ENCODE measurements around the gene PTGDS.

Gene PTGDS

GRCh38 chr9:136946228-136947027 lies 30.9 kb upstream of the PTGDS start:
- no peak for DNase-seq

GRCh38 chr9:136947028-136947891 lies 30.0 kb upstream of the PTGDS start:
- DNase-seq, result no peak

DNA sequence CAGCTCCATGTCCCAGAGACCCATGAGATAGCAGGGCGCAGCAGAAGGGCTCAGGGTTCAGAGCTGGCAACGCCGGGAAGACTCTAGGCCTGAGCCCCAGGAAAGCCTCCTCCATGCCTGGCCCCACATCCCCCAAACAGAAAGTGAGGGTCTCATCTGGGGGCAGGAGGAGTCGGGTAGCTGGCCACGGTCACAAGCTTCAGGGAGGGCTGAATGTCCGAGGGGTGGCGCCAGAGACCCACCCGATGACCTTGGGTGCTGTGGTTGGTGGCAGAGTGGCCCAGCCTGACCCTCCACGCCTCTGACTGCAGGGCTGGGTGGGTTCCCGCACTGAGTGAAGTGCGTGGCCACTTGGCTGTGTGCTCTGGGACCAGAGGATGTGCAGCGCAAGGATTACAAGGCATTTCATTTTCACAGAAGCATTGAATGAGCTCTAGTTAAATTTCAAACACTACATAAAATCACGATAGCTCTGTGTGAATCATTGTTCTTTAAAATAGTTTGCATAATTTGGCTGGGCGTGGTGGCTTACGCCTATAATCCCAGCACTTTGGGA lies 29.3 kb upstream of the PTGDS start:
- DNase-seq, result no peak

GRCh38 chr9:136949239-136949816 lies 28.0 kb upstream of the PTGDS start:
- no peak for DNase-seq

- DNase-seq, result peak; percentile 97
These were observed 27.3 kb upstream of the PTGDS start for GRCh38 chr9:136949817-136950655.

GRCh38 chr9:136950656-136951276 lies 26.5 kb upstream of the PTGDS start:
- no peak for DNase-seq

GRCh38 chr9:136951541-136952320 lies 25.6 kb upstream of the PTGDS start, which contains the start of gene LCN12:
Gene LCN12 (plus strand): TSS chr9:136952273. CDS start chr9:136952328, 55 bp downstream.
- DNase-seq, result no peak

- DNase-seq, result no peak
These were observed 24.9 kb upstream of the PTGDS start for GRCh38 chr9:136952321-136952850.

- no peak for DNase-seq
These were observed 24.2 kb upstream of the PTGDS start for GRCh38 chr9:136952876-136953770.

- DNase-seq, result no peak
These were observed 23.5 kb upstream of the PTGDS start for GRCh38 chr9:136953771-136954269.

DNA sequence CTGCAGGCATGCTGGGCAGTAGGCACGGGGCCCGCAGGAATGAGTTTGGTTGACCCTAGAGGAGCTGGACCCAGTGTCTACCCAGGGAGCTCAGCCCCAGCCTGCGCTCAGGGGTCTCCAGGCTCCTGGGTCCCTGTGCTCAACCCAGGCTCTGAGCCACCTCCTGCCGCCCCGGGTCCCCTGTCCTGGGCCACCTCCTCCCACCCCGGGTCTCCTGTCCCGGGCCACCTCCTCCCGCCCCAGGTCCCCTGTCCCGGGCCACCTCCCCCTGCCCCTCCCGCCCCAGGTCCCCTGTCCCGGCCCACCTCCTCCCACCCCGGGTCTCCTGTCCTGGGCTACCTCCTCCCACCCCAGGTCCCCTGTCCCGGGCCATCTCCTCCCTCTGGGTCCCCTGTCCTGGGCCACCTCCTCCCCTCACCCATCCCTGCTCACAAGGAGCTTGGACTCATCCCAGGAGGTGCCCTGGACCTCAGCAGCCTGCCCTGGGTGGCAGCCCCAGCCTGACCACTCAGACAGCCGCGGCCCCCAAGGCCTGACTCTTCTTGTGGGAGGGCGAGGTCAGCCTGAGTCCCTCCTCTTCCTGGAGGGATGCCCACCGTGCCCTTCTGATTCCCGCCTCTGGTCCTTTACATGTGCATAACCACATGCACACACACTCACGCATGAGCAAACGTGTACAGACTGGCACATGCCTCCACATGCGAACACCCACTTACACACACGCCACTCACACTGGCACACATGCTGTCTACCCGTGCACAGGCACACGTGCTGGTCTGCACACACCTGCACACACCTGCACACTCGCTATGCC lies 22.8 kb upstream of the PTGDS start:
- no peak for DNase-seq

GRCh38 chr9:136955202-136955942 lies 21.9 kb upstream of the PTGDS start:
- DNase-seq, result no peak

DNA sequence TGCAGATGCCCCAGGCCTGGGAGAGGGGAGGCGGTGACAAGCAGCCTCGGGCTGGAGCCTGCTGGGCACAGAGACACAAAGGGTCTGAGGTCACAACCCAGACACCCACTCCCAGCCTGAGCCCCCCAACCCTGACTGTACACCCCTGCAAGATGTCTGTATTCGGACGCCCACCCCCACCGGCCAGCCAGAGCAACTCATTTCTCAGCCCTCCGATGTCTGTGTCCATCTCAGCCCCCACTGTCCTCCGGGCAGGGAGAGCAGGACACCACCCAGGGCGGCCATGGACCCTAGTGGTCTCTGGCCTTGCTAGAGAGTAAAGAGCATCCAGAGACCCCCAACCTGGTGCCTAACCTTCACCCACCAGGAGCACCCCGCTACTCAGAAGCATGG lies 21.4 kb upstream of the PTGDS start:
- DNase-seq, result no peak

DNA sequence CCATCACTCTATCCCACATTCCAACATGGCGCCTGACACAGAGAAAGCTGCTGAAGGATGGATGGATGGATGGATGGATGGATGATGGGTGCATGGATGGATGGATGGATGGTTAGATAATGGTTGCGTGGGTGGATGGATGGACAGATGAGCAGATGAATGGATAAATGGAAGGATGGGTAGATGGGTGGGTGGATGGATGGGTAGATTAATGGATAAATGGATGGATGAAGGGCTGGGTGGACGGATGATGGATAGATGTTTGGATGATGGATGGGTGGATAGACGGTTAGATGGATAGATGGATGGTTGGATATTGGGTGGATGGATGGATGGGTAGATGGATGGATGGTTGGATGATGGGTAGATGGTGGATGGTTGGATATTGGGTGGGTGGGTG lies 20.7 kb upstream of the PTGDS start:
- no peak for DNase-seq

- DNase-seq, result no peak
These were observed 19.8 kb upstream of the PTGDS start for GRCh38 chr9:136957461-136957860.

DNA sequence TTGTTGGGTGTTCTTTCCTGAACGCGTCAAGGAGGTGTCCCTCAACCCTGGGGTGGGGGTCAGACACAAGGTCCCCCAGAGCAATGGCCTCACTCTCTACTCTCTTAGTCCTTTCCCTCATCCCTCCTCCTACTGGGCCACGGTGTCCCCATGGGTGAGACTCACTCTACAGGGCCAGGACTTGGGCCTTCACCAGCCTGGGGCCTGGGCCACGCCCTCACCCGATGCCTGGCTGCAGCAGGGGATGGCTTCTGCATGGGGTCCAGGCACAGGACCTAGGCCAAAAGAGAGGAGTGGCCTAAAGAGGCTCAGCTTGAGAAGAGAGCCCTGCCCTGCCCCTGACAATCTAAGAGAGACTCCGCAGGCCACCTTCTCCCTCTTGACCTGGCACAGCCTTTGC lies 19.4 kb upstream of the PTGDS start:
- DNase-seq, result no peak

DNA sequence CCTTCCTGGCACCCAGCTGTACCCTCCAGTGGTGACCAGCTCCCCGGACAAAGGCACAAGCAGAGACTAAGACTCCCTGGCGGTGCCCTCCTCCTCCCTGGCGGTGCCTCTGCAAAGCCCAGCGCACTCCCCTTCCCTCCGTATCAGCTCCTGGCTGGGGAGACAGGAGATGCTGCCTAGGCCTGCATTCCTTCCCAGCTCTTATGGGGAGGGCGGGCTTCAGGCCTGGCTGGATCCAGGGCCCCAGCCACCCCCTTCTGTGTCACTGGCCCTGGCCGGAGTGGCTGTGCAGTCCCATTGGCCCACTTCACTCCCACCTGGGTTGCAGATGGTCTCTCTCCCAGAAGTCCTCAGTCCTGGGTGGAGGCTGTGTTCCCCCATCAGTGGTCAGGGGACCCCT lies 18.8 kb upstream of the PTGDS start:
- DNase-seq, result no peak

All from activated T-cell treated with anti-CD3 and anti-CD28 coated beads, Interleukin-2, amount 50 U/mL, for 1 hour (primary cell).